Renal cortex interstitium (tissue), 15 donors: Measurements from ENCODE around the gene POLR2A. TPM values are rescaled to one million over a fixed set of nuclear protein-coding genes. Genes with fewer than 3 reads are reported as not detected.

Experiments used
- DNase-seq, 11 donors: peaks; one replicate each; pipeline ENCODE4 v3.0.0-alpha.2; 2013; ENCODE audit warnings: low read depth in 9 of 11, low spot score in 4 of 11; ENCODE audit errors: extremely low read depth in 1 of 11
- long read RNA-seq, 16 experiments: transcript quantifications; one replicate each; lab custom pipeline, GENCODE V29; 2026
- polyA plus RNA-seq, 3 donors: library from polyadenylated mRNA; unstranded; fragments of 120-200 nt; gene quantifications; one replicate each; pipeline ENCODE4 v1.2.1, GENCODE V29; 2013; ENCODE audit not compliant: insufficient read length in 3 of 3

The POLR2A gene
- 100 to 1,000 TPM; 131 to 134 (median 134) TPM for polyA plus RNA-seq
- long read RNA-seq, donor 1, full-length matches to known transcripts = 4 of 42 reads
- long read RNA-seq, donor 1, partial matches to known transcripts = 38 of 42 reads
- long read RNA-seq, donor 1, other reads (novel, unspliced or antisense) = 0 of 42 reads
- long read RNA-seq, donor 2, full-length matches to known transcripts = 2 of 38 reads
- long read RNA-seq, donor 2, partial matches to known transcripts = 36 of 38 reads
- long read RNA-seq, donor 2, other reads (novel, unspliced or antisense) = 0 of 38 reads
- long read RNA-seq, donor 3, full-length matches to known transcripts = 9 of 89 reads
- long read RNA-seq, donor 3, partial matches to known transcripts = 80 of 89 reads
- long read RNA-seq, donor 3, other reads (novel, unspliced or antisense) = 0 of 89 reads
- long read RNA-seq, donor 4, full-length matches to known transcripts = 8 of 57 reads
- long read RNA-seq, donor 4, partial matches to known transcripts = 49 of 57 reads
- long read RNA-seq, donor 4, other reads (novel, unspliced or antisense) = 0 of 57 reads
- long read RNA-seq, donor 5 = 0 reads
- long read RNA-seq, donor 6, full-length matches to known transcripts = 12 of 222 reads
- long read RNA-seq, donor 6, partial matches to known transcripts = 106 of 222 reads
- long read RNA-seq, donor 6, other reads (novel, unspliced or antisense) = 104 of 222 reads
- long read RNA-seq, donor 7, full-length matches to known transcripts = 6 of 63 reads
- long read RNA-seq, donor 7, partial matches to known transcripts = 57 of 63 reads
- long read RNA-seq, donor 7, other reads (novel, unspliced or antisense) = 0 of 63 reads
- long read RNA-seq, donor 8 = 0 reads
- long read RNA-seq, donor 9, full-length matches to known transcripts = 8 of 38 reads
- long read RNA-seq, donor 9, partial matches to known transcripts = 30 of 38 reads
- long read RNA-seq, donor 9, other reads (novel, unspliced or antisense) = 0 of 38 reads
- long read RNA-seq, donor 10, full-length matches to known transcripts = 2 of 51 reads
- long read RNA-seq, donor 10, partial matches to known transcripts = 49 of 51 reads
- long read RNA-seq, donor 10, other reads (novel, unspliced or antisense) = 0 of 51 reads
- long read RNA-seq, donor 11, full-length matches to known transcripts = 10 of 57 reads
- long read RNA-seq, donor 11, partial matches to known transcripts = 47 of 57 reads
- long read RNA-seq, donor 11, other reads (novel, unspliced or antisense) = 0 of 57 reads
- long read RNA-seq, donor 12, full-length matches to known transcripts = 3 of 19 reads
- long read RNA-seq, donor 12, partial matches to known transcripts = 16 of 19 reads
- long read RNA-seq, donor 12, other reads (novel, unspliced or antisense) = 0 of 19 reads
- long read RNA-seq, donor 13 = 0 reads
- long read RNA-seq, donor 14, full-length matches to known transcripts = 5 of 24 reads
- long read RNA-seq, donor 14, partial matches to known transcripts = 19 of 24 reads
- long read RNA-seq, donor 14, other reads (novel, unspliced or antisense) = 0 of 24 reads
- long read RNA-seq, donor 15, full-length matches to known transcripts = 4 of 19 reads
- long read RNA-seq, donor 15, partial matches to known transcripts = 15 of 19 reads
- long read RNA-seq, donor 15, other reads (novel, unspliced or antisense) = 0 of 19 reads
- long read RNA-seq, donor 16, full-length matches to known transcripts = 16 of 226 reads
- long read RNA-seq, donor 16, partial matches to known transcripts = 210 of 226 reads
- long read RNA-seq, donor 16, other reads (novel, unspliced or antisense) = 0 of 226 reads

DNA sequence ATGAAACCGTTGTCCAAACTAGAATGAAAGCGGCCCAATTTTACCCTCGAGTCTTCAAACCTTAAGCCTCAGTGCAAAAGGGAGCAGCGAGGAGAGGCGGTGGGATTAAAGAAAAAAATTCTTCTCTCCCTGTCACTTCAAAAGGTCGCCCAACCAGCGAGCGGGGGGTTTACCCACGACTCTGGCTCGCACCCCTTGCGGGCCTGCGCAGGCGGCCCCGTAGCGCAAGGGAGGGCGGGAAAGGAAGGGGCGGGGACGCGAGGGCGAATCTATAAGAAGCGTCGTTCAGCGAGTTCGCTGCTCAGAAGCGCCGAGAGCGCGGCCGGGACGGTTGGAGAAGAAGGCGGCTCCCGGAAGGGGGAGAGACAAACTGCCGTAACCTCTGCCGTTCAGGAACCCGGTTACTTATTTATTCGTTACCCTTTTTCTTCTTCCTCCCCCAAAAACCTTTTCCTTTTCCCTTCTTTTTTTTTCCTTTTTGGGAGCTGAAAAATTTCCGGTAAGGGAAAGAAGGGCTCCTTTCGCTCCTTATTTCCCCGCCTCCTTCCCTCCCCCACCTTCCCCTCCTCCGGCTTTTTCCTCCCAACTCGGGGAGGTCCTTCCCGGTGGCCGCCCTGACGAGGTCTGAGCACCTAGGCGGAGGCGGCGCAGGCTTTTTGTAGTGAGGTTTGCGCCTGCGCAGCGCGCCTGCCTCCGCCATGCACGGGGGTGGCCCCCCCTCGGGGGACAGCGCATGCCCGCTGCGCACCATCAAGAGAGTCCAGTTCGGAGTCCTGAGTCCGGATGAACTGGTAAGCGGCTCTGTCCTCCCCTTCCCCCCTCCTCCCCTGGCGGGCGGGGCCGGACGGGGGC is at the start of gene POLR2A:
TSS of gene POLR2A (plus strand) at position 300 of the 852 bp plus-strand sequence.
- peak; percentile 94 to 98 (median 96) for DNase-seq

DNA sequence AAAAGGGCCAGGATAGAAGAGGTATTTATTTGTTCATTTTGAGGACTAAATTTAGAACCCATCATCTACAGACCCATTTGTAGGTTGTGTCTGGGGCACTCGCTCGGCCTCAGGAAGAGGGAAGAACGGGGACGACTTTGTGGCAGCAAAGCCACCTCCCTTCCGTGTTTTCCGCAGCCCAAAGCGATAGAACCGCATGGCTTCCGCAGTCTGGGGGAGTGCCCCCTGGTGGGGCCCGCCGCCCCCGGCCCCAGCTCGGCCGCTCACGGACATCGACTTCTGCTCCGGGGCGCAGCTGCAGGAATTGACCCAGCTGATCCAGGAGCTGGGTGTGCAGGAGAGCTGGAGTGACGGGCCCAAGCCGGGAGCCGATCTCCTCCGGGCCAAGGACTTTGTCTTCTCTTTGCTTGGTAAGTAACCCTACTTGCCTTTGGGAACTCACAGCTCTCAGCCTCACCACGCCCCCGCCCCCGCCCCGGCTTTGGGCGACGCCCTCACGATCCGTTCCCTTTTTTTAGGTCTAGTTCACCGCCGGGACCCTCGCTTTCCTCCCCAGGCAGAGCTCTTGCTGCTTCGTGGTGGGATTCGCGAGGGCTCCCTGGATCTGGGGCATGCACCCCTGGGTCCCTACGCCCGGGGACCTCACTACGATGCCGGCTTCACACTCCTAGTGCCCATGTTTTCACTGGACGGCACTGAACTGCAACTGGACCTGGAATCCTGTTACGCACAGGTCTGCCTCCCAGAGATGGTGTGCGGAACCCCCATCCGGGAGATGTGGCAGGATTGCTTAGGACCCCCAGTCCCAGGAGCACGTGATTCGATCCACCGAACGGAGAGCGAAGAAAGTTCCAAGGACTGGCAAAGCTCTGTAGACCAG is 48.2 kb upstream of the POLR2A start:
- no peak for DNase-seq

DNA sequence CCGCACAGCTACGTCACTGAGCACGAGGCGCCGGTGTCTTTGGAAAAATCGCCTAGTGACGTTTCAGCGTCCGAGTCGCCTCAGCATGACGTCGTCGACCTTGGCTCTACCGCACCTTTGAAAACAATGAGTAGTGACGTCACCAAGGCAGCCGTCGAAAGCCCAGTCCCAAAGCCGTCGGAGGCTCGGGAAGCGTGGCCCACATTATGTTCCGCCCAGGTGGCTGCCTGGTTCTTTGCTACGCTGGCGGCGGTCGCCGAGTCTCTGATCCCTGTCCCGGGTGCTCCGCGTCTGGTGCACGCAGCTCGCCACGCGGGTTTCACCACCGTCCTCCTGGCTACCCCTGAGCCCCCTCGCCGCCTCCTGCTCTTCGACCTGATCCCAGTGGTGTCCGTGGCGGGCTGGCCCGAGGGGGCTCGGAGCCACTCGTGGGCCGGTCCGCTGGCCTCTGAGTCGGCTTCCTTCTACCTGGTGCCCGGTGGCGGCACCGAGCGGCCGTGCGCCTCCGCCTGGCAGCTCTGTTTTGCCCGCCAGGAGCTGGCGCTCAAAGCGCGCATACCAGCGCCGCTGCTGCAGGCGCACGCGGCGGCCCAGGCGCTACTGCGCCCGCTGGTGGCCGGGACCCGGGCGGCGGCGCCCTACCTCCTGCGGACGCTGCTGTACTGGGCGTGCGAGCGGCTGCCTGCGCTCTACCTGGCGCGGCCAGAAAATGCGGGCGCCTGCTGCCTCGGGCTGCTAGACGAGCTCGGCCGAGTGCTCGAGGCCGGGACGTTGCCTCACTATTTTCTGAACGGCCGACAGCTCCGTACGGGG is 47.4 kb upstream of the POLR2A start:
- peak in 3 of 11 donors; percentile 69 to 82 (median 74) for DNase-seq

DNA sequence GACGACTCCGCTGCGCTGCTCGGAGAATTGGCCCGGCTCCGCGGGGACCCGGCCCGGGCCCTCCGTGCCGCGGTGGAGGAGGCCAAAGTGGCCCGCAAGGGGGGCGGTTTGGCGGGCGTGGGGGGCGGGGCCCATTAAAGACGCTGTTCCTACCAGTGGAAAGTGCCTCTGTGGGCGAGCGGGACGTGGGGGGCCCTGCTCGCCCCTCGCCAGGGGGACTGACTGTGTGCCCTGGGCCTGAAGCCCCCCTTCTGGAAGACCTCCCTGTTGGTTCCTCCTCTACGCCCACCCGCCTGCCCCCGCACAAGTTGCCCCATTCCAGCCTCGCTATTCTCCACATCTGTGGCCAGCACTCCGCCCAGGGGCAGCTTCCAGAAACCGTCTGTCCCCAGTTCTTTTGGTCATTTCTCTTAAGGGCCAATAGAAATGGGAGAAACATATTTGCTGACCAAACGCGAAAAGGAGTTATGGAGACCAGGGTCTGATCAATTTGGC is 46.8 kb upstream of the POLR2A start:
- DNase-seq = no peak

DNA sequence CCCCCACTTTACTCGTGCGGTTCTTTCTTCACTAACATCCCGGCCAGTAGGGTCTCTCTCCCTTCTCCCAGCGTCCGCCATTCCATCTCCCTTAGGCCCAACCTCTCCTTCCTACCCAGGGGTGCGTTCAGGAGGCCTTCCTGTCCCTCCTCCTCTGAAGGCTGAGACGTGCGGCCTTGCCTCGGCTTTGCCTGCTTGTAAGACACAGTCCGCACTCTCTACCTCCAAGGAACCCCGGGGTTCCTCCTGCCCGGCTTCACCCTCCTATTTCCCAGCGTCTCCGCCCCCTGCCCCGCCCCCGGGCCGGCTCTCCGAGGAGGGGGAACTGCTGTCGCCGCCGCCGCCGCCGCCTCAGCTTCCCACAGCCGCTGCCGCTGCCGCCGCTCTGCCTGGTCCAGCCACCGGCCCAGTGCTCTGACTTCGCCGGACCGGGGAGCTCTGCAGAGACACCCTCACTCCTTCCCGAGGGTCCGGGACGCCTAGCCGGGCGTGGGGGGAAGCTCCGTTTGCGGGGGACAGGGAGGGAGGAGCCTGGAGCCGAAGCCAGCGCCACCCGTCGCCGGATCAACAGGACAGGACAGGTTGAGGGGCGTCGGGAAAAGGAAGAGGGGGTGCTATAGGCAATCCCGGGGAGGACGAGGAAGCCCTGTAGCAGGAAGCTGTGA is 46.1 kb upstream of the POLR2A start:
- DNase-seq = no peak

DNA sequence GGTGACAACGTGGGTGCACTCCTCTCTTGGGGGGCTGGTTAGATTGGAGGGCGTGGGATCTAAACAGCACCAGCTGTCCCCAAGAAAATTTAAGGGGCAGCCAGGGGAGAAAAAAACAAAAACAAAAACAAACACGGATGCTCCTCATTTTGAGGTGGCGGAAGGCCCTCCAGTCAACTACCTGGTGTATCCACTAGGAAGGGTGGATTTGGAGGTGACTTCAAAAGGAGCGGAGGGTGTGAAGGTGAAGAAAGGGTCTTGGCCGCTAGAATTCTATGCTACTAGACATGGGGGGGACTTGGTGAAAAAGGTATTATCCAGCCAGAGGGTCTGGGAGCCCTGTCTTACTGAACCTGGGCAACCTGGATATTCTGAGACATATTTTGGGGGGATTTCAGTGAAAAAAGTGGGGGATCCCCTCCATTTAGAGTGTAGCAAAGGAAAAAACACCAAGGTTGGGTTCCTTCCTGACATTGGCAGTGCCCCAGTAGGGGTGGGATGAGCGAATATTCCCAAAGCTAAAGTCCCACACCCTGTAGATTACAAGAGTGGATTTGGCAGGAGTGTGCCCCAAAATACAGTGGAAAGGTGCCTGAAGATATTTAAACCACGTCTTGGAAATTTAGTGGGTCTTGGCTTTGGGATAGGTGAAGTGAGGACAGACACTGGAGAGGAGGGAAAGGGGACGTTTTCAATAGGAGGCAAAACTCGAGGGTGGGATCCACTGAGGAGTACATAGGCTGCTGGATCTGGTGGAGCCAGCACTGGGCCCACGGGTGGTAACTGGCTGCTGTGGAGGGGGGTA is 45.3 kb upstream of the POLR2A start:
- DNase-seq = no peak

DNA sequence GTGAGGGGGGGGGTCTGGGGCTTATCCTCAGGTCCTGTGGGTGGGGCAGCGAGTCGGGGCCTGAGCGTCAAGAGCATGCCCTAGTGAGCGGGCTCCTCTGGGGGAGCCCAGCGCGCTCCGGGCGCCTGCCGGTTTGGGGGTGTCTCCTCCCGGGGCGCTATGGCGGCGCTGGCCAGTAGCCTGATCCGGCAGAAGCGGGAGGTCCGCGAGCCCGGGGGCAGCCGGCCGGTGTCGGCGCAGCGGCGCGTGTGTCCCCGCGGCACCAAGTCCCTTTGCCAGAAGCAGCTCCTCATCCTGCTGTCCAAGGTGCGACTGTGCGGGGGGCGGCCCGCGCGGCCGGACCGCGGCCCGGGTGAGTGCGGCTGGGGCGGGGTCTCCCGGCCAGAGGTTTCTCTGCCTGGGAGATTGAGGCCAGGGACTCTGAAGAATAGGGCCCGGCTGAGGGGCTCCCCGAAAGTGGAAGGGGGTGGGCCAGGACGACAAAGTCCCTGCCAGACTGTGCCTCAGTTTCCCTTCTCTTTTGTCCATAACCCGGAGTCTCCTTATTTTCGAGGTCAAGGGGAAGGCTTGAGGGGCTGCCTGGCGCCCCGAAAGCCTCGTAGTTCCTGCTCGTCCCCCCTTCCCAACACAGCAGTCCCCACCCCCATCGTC is 44.6 kb upstream of the POLR2A start, which contains the start of gene FGF11:
TSS of gene FGF11 (plus strand) at position 51 of the 651 bp plus-strand sequence. CDS start at position 160, 109 bp downstream.
- DNase-seq = no peak

DNA sequence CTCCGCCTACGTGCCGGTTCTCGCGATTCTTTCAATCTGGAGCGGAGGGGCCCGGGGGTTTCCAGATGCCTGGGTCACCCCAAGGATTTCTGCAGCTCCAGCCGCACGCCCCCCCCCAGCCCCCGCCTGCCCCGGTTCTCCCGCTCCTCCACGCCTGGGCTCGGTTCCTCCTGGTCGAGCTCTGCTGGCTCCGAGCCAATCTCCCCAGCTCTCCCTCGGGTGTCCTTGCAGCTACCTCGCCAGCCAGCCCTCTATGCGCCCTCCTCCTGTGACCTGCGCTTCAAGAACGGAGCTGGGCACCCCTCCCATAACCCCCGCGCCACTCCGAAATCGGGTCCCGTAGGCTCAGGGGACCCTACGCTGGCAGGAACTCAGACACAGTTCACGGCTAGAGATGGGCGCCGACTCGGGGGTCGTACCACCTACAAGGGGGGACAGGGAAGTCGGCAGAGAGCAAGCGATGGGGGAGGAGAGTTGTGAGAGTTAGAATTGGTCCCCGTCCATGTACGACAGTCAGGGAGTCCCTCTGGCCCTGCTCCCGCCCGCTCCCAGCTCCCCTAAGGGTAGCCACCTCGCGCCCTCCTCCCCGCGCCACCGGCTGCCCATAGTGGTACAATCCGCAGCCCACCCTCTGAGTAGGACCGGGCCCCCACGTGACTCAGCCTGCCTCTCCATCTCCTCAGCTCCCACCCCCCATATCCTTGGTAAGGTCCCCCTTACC is 43.9 kb upstream of the POLR2A start:
- no peak for DNase-seq

DNA sequence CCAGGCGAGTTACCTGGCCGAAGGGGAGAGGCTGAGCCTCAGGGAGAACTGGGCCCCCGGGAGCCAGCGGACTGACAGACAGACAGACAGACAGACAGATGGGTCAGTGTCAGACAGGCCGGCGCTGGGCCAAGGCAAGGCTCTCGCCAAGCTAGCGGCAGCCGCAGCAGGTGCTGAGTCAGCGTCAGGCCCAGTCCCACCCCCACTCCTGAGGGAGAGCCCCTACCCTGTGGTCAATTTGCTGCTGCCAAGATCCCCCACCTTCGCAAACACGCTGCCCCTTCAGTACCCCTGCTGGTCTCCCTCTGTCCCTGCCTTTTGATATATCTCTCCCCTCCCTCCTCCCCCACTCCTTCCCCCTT is 43.4 kb upstream of the POLR2A start:
- no peak for DNase-seq

DNA sequence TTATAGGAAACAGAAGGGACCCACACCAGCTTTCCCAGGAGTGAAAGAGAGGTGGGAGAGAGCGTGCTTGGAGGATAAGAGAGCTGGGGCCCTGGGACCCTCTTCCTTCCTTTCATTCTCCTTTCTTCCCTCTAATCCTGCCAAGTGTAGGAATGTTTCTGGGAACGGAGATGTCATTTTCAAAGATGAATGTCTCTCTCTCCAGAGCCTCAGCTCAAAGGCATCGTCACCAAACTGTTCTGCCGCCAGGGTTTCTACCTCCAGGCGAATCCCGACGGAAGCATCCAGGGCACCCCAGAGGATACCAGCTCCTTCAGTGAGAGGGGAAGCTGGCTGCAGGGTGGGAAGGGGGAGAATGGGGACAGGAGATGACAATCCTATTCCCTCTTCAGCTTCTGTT is 42.9 kb upstream of the POLR2A start:
- no peak for DNase-seq

DNA sequence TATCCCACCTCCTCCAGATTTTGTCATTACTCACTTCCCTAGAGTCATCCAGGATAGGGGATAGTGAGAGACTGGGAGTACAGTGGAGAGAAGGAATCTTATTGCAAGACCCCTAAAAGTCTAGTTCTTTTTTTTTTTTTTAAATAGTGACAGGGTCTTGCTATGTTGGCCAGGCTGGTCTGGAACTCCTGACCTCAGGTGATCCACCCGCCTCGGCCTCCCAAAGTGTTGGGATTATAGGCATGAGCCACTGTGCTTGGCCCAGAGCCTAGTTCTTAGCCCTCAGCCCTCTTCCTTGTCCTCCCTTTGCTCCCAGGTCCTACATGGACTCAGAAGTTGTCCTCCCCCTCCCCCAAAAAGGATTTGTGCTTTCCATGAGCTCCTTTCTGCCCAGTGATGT is 42.0 kb upstream of the POLR2A start:
- no peak for DNase-seq

DNA sequence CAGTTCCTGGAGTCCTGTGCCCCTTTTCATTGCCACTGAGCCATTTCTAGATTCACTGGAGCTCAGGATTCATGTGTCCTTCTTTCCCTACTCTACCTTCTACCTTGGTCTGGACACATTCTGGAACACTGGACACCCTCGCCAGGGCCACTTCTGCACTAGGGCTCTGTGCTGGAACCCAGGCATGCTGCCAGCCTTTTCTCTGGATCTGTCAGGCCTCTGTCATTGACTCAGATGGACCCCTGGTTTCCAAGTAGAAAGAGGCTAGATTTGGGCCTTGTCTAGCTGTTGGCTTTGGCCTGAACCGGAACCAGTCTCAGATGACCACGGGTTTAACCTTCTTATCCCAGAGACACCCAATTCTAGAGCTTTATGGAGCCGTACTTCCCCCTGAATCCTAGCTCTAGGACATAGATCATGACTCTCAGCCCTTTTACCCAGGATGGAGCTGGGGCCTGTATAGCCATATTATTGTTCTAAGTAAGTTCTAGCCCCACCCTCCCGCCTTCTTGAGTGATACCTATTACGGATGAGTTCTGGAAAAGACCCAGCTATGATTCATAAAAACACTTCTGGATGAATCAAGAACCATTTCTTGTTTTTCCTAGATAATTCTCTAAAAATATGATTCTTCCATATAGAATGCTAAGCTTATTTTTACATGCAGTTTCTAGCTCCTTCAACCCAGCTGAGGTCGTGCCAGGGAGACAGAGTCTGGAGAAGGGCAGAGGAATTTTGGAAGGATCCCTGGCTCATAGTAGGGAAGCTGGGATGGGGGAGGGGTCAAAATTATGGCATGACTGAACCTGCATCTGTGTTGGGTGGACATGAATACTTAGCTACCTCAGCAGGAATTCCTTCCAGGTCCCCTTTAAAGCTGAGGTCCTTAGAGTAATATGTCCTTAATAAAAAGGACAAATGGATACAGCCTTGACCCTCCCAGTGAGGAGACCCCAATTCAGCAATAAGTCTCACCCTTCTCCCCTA is 40.4 kb upstream of the POLR2A start:
- no peak for DNase-seq
